Measurements from ENCODE around the gene CAMSAP1. TPM values are rescaled to one million over a fixed set of nuclear protein-coding genes. Genes with fewer than 3 reads are reported as not detected.

CAMSAP1 gene
- total and polyA plus RNA-seq, 2 donors from 2014 or later: 3.3 to 38.6 TPM

DNA sequence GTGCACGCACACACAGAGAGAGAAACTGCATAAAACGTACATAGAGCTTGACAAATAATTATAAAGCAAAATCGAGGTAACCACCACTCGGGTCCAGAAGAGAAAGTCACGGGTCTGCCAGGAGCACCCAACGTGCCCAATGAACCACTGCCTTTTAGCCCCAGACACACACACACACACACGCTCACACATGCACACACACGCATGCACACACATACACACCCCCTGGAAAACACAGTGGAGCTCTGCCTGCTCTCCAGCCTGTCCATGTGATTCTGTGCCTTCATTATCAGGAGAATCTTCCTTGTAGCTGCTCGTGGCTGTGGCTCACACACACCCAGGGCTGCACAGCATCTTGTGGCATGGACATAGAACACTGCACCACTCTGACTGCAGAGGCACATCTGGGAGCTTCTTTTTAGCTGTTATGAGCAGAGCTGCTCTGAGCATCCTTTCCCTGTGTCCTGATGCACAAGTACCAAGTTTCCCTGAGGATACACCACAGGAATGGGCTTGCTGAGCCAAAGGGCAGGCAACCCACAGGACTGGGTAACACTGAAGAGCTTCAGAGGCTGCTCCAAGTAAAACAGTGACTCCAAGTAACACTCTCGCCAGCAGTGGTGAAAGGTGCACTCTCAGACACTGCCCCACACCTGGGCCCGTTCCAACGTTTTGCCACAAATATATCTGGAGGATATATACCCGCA, 58.9 kb downstream of the CAMSAP1 start:
- Histone ChIP-seq H3K36me3 (ENCODE audit: control insufficient read depth in 2 of 3, insufficient read depth in 3 of 3, low read length in 3 of 3) (peaks cover 0 to 14% (median 13%) of the 10 kb centered on the region in 3 donors), H3K27ac (ENCODE audit: low read depth in 2 of 2, low read length in 2 of 2) (no peak overlapping the region), H3K9me3 (ENCODE audit: control insufficient read depth in 2 of 3, insufficient read depth in 1 of 3, low read length in 3 of 3) (no peaks in the 10 kb centered on the region), H3K4me1 (ENCODE audit: control insufficient read depth in 2 of 3, insufficient read depth in 2 of 3, low read depth in 1 of 3, low read length in 3 of 3) (no peaks in the 10 kb centered on the region), H3K4me3 (ENCODE audit: low read length in 3 of 3) (no peak overlapping the region), H3K27me3 (ENCODE audit: control insufficient read depth, insufficient read depth, low read length) (no peaks in the 10 kb centered on the region), H3K9ac (ENCODE audit: low read length in 3 of 3) (no peak overlapping the region)
- DNase-seq (no peak), FAIRE-seq (no peak)
- TF ChIP-seq, protein P1, sequence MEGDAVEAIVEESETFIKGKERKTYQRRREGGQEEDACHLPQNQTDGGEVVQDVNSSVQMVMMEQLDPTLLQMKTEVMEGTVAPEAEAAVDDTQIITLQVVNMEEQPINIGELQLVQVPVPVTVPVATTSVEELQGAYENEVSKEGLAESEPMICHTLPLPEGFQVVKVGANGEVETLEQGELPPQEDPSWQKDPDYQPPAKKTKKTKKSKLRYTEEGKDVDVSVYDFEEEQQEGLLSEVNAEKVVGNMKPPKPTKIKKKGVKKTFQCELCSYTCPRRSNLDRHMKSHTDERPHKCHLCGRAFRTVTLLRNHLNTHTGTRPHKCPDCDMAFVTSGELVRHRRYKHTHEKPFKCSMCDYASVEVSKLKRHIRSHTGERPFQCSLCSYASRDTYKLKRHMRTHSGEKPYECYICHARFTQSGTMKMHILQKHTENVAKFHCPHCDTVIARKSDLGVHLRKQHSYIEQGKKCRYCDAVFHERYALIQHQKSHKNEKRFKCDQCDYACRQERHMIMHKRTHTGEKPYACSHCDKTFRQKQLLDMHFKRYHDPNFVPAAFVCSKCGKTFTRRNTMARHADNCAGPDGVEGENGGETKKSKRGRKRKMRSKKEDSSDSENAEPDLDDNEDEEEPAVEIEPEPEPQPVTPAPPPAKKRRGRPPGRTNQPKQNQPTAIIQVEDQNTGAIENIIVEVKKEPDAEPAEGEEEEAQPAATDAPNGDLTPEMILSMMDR (IDR thresholded peaks at IDR 0.05; ENCODE audit: borderline replicate concordance, extremely low read depth, insufficient read depth): no peak
- intact Hi-C loops (cut with DNase I): no loop called here

DNA sequence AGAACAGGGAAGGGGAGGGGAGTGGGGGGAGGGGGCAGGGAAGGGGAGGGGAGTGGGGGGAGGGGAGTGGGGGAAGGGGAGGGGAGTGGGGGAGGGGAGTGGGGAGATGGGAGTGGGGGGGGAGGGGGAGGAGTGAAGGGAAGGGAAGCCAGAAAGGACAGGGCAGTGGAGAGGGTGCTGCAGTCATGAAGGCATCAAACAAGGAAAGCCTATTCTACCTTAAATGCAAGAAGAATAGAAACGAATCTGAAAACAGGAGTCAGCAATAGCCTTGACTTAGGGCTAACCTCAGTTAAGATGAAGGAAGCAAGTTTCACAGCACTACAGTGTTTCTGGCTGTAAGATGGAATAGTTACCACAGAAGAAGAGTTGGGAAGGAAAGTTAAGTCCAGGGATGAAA, 59.5 kb downstream of the CAMSAP1 start:
- Histone ChIP-seq H3K9me3 (ENCODE audit: control insufficient read depth in 2 of 3, insufficient read depth in 1 of 3, low read length in 3 of 3) (no peaks in the 10 kb centered on the region), H3K4me1 (ENCODE audit: control insufficient read depth in 2 of 3, insufficient read depth in 2 of 3, low read depth in 1 of 3, low read length in 3 of 3) (no peaks in the 10 kb centered on the region), H3K27ac (ENCODE audit: low read depth in 2 of 2, low read length in 2 of 2) (no peak overlapping the region), H3K36me3 (ENCODE audit: control insufficient read depth in 2 of 3, insufficient read depth in 3 of 3, low read length in 3 of 3) (peaks cover 0 to 14% (median 13%) of the 10 kb centered on the region in 3 donors), H3K4me3 (ENCODE audit: low read length in 3 of 3) (no peak overlapping the region), H3K27me3 (ENCODE audit: control insufficient read depth, insufficient read depth, low read length) (no peaks in the 10 kb centered on the region), H3K9ac (ENCODE audit: low read length in 3 of 3) (no peak overlapping the region)
- FAIRE-seq (no peak), DNase-seq (no peak)
- intact Hi-C loops (cut with DNase I): no loop called here
- TF ChIP-seq, protein P1 (IDR thresholded peaks at IDR 0.05; ENCODE audit: borderline replicate concordance, extremely low read depth, insufficient read depth): no peak

DNA sequence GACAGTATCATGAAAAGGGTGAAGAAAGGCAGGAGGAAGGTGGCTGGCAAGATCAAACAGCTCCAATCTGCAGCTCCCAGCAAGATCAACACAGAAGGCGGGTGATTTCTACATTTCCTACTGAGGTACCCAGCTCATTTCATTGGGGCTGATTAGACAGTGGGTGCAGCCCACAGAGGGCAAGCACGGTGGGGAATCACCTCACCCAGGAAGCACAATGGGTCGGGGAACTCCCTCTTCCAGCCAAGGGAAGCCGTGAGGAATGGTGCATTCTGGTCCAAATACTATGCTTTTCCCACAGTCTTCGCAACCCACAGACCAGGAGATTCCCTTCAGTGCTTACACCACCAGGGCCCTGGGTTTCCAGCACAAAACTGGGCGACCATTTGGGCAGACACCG, 66.8 kb downstream of the CAMSAP1 start:
- Histone ChIP-seq H3K4me1 (ENCODE audit: control insufficient read depth in 2 of 3, insufficient read depth in 2 of 3, low read depth in 1 of 3, low read length in 3 of 3) (no peaks in the 10 kb centered on the region), H3K27me3 (ENCODE audit: control insufficient read depth, insufficient read depth, low read length) (no peaks in the 10 kb centered on the region), H3K36me3 (ENCODE audit: control insufficient read depth in 2 of 3, insufficient read depth in 3 of 3, low read length in 3 of 3) (peaks cover 0 to 7% (median 0%) of the 10 kb centered on the region in 3 donors), H3K9me3 (ENCODE audit: control insufficient read depth in 2 of 3, insufficient read depth in 1 of 3, low read length in 3 of 3) (peaks cover 0 to 3% (median 0%) of the 10 kb centered on the region in 3 donors), H3K9ac (ENCODE audit: low read length in 3 of 3) (no peak overlapping the region), H3K27ac (ENCODE audit: low read depth in 2 of 2, low read length in 2 of 2) (no peak overlapping the region), H3K4me3 (ENCODE audit: low read length in 3 of 3) (no peak overlapping the region)
- TF ChIP-seq, protein P1 (IDR thresholded peaks at IDR 0.05; ENCODE audit: borderline replicate concordance, extremely low read depth, insufficient read depth): no peak
- intact Hi-C loops (cut with DNase I): no loop called here
- no peak for FAIRE-seq
- DNase-seq: no peak
